HG02840 (cell line): ENCODE measurements around the gene RPL31.

Source experiments
- ATAC-seq: cut with Tn5 transposase; IDR thresholded peaks from one replicate; pipeline ENCODE4 v1.9.1; 2021; ENCODE audit warnings: mild to moderate bottlenecking, moderate library complexity, moderate number of reproducible peaks; ENCODE audit not compliant: unreplicated experiment, low FRiP score

The RPL31 gene

GRCh38 chr2:100974712-100975520 lies 27.2 kb upstream of the RPL31 start:
- no peak for ATAC-seq

GRCh38 chr2:100975521-100975785 lies 26.6 kb upstream of the RPL31 start:
- ATAC-seq = no peak

- no peak for ATAC-seq
Measured at GRCh38 chr2:100976061-100976460, 26.0 kb upstream of the RPL31 start.

- ATAC-seq = no peak
Measured at GRCh38 chr2:100976645-100977391, 25.3 kb upstream of the RPL31 start.

GRCh38 chr2:100977511-100977910 lies 24.6 kb upstream of the RPL31 start:
- no peak for ATAC-seq

GRCh38 chr2:100978582-100979191 lies 23.4 kb upstream of the RPL31 start:
- ATAC-seq = no peak

GRCh38 chr2:100980046-100980445 lies 22.0 kb upstream of the RPL31 start:
- ATAC-seq = no peak

GRCh38 chr2:100981011-100981410 lies 21.1 kb upstream of the RPL31 start:
- no peak for ATAC-seq

- no peak for ATAC-seq
Measured at GRCh38 chr2:100982431-100982861, 19.6 kb upstream of the RPL31 start.

GRCh38 chr2:100983201-100983600 lies 18.9 kb upstream of the RPL31 start:
- ATAC-seq = no peak

- no peak for ATAC-seq
Measured at GRCh38 chr2:100983684-100984310, 18.3 kb upstream of the RPL31 start.

GRCh38 chr2:100984892-100985307 lies 17.2 kb upstream of the RPL31 start:
- no peak for ATAC-seq

- no peak for ATAC-seq
Measured at GRCh38 chr2:100986157-100986556, 15.9 kb upstream of the RPL31 start.

- ATAC-seq = no peak
Measured at GRCh38 chr2:100987536-100987935, 14.6 kb upstream of the RPL31 start.

GRCh38 chr2:100987974-100988373 lies 14.1 kb upstream of the RPL31 start:
- no peak for ATAC-seq

GRCh38 chr2:100988630-100989417 lies 13.3 kb upstream of the RPL31 start:
- ATAC-seq = no peak

- ATAC-seq = no peak
Measured at GRCh38 chr2:100989666-100990065, 12.4 kb upstream of the RPL31 start.

GRCh38 chr2:100990166-100990565 lies 11.9 kb upstream of the RPL31 start:
- no peak for ATAC-seq

- no peak for ATAC-seq
Measured at GRCh38 chr2:100990650-100991403, 11.3 kb upstream of the RPL31 start.

GRCh38 chr2:100991404-100991773 lies 10.7 kb upstream of the RPL31 start:
- ATAC-seq = no peak
